ENCODE measurements around the gene CPT1B. TPM values are rescaled to one million over a fixed set of nuclear protein-coding genes. Genes with fewer than 3 reads are reported as not detected.

Gene CPT1B
- total and polyA plus RNA-seq, 10 of the 15 experiments (the other 5 are each of a cell fraction or from before 2014, with no cell fraction given), result 3.5 to 54.0 (median 21.7) TPM

- TF ChIP-seq REST (IDR thresholded peaks at IDR 0.05; ENCODE audit: low read depth, low read length) (no peak), STAT3 (IDR thresholded peaks at IDR 0.05; ENCODE audit: low read depth, low read length) (no peak), POLR2A (IDR thresholded peaks at IDR 0.05; ENCODE audit: low read depth, low read length) (no peak), ZNF207 (IDR thresholded peaks at IDR 0.05; ENCODE audit: borderline replicate concordance) (no peak), NRF1 (conservative IDR thresholded peaks at IDR 0.05; ENCODE audit: low read depth, low read length) (no peak)
Observed at GRCh38 chr22:50605613-50606074, 27.4 kb upstream of the CPT1B start (continued).

- ChIA-PET POLR2A (no interaction called here), RAD21 (ENCODE audit: unreplicated experiment) (no interaction called here), SMC1A (ENCODE audit: uncharacterized antibody, unreplicated experiment) (no interaction called here), CTCF (no interaction called here)
- Histone ChIP-seq H3K4me1 (ENCODE audit: control insufficient read depth, insufficient read depth, low read length) (no peaks in the 10 kb centered on the region), H4K20me1 (ENCODE audit: control insufficient read depth, insufficient read depth) (no peaks in the 10 kb centered on the region), H2AFZ (ENCODE audit: control insufficient read depth, low read depth, low read length) (no peak overlapping the region), H3K9ac (ENCODE audit: control insufficient read depth, insufficient read depth, low read length) (no peak overlapping the region), H3K36me3 (ENCODE audit: control insufficient read depth in 2 of 2, insufficient read depth in 2 of 2, low read length in 1 of 2) (no peaks in the 10 kb centered on the region), H3K4me3 (no peak overlapping the region), H3K27me3 (replicated peaks in 1 of 2; ENCODE audit: control insufficient read depth in 2 of 2, insufficient read depth in 2 of 2, low read length in 1 of 2) (peaks cover 2 to 6% of the 10 kb centered on the region in 2 experiments; a peak in 3 of 4 replicates), H3K27ac (ENCODE audit: control insufficient read depth, insufficient read depth) (no peak overlapping the region), H3K4me2 (ENCODE audit: control insufficient read depth, insufficient read depth) (no peak overlapping the region), H3K79me2 (ENCODE audit: control insufficient read depth, insufficient read depth, low read length) (no peaks in the 10 kb centered on the region), H3K9me3 (replicated peaks; ENCODE audit: control insufficient read depth, insufficient read depth, low read length) (no peaks in the 10 kb centered on the region)
- BruUV-seq (replicated peaks), result no TSS peak
- 56% methylated on average over 23 of the region's 23 CpGs for WGBS (ENCODE audit: insufficient coverage, insufficient replicate concordance, low lambda C conversion rate, missing lambda C conversion rate)
- in situ Hi-C loops (cut with MboI) (no loop called here), intact Hi-C loops (cut with micrococcal nuclease; ENCODE audit: unreplicated experiment) (no loop called here)
- FAIRE-seq (no peak), ATAC-seq (no peak), DNase-seq (ENCODE audit: low read depth, low spot score) (no peak)
- TF ChIP-seq NR2C1 (IDR thresholded peaks at IDR 0.05) (no peak), ZBTB40 (IDR thresholded peaks at IDR 0.05; ENCODE audit: borderline replicate concordance) (no peak), PAX5 (IDR thresholded peaks at IDR 0.05; ENCODE audit: borderline replicate concordance, low read depth, low read length) (no peak), HDAC6 (IDR thresholded peaks at IDR 0.05; ENCODE audit: unreplicated experiment) (no peak), ZBTB33 (IDR thresholded peaks at IDR 0.05) (no peak)
Observed at GRCh38 chr22:50605002-50605612, 26.9 kb upstream of the CPT1B start.
